DND-41 (cell line): ENCODE results near the gene CYP26C1.

Source experiments
- EZH2 ChIP-seq: IDR thresholded peaks from 3 replicates; pipeline ENCODE4 v1.6.1; 2012; ENCODE audit warnings: borderline replicate concordance, low read depth, mild to moderate bottlenecking, moderate library complexity, low read length, inconsistent platforms; ENCODE audit not compliant: severe bottlenecking
- TF ChIP-seq, protein P1 (sequence below): IDR thresholded peaks from 2 replicates; pipeline ENCODE4 v1.5.1; 2012; ENCODE audit warnings: borderline replicate concordance, low read length, moderate library complexity, mild to moderate bottlenecking; ENCODE audit not compliant: poor library complexity, severe bottlenecking; ENCODE audit errors: extremely low read depth

DNA sequence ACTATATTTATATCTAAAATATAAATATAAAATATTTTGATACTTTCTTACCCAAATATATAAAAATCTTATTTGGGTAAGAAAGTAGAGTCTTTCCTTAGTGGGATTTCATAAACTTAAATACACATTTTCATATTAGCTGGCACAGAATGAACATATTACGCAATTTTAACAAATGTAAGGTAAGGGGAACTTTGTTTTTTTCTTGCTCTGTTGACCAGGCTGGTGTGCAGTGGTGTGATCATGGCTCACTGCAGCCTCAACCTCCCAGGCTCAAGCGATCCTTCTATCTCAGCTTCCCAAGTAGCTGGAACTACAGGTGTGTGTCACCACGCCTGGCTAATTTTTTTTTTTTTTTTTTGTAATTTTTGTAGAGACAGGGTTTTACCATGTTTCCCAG lies 31.4 kb downstream of the CYP26C1 start:
- TF ChIP-seq, protein P1, sequence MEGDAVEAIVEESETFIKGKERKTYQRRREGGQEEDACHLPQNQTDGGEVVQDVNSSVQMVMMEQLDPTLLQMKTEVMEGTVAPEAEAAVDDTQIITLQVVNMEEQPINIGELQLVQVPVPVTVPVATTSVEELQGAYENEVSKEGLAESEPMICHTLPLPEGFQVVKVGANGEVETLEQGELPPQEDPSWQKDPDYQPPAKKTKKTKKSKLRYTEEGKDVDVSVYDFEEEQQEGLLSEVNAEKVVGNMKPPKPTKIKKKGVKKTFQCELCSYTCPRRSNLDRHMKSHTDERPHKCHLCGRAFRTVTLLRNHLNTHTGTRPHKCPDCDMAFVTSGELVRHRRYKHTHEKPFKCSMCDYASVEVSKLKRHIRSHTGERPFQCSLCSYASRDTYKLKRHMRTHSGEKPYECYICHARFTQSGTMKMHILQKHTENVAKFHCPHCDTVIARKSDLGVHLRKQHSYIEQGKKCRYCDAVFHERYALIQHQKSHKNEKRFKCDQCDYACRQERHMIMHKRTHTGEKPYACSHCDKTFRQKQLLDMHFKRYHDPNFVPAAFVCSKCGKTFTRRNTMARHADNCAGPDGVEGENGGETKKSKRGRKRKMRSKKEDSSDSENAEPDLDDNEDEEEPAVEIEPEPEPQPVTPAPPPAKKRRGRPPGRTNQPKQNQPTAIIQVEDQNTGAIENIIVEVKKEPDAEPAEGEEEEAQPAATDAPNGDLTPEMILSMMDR, result no peak
- no peak for TF ChIP-seq EZH2
